OCI-LY7 (cell line): ENCODE results near the gene RAB11FIP5.

Experiments used
- CTCF ChIP-seq: fragments of 200-600 bp; sonication (generic); conservative IDR thresholded peaks from 2 replicates; pipeline ENCODE4 v1.5.1; 2014; ENCODE audit warnings: mild to moderate bottlenecking, antibody characterized with exemption, low read length, moderate library complexity, mixed read lengths
- EZH2phosphoT487 ChIP-seq: fragments of 200-600 bp; sonication (generic); IDR thresholded peaks from 2 replicates; pipeline ENCODE4 v1.6.1; 2018; ENCODE audit warnings: low read depth, borderline replicate concordance, mild to moderate bottlenecking, mixed run types, antibody characterized with exemption, low read length, moderate library complexity, mixed read lengths

GRCh38 chr2:73091164-73091563, 21.6 kb downstream of the RAB11FIP5 start:
- TF ChIP-seq CTCF (no peak), EZH2phosphoT487 (no peak)
